ENCODE results near the gene AIFM3. TPM values are rescaled to one million over a fixed set of nuclear protein-coding genes. Genes with fewer than 3 reads are reported as not detected.
"Not testable (repeated sequence)": the region's sequence is repeated elsewhere in the genome, so short reads cannot be mapped to it uniquely, and the experiment has no call there.

AIFM3 gene
- total and polyA plus RNA-seq, 10 donors: 2.0 to 8.7 (median 5.7) TPM

DNA sequence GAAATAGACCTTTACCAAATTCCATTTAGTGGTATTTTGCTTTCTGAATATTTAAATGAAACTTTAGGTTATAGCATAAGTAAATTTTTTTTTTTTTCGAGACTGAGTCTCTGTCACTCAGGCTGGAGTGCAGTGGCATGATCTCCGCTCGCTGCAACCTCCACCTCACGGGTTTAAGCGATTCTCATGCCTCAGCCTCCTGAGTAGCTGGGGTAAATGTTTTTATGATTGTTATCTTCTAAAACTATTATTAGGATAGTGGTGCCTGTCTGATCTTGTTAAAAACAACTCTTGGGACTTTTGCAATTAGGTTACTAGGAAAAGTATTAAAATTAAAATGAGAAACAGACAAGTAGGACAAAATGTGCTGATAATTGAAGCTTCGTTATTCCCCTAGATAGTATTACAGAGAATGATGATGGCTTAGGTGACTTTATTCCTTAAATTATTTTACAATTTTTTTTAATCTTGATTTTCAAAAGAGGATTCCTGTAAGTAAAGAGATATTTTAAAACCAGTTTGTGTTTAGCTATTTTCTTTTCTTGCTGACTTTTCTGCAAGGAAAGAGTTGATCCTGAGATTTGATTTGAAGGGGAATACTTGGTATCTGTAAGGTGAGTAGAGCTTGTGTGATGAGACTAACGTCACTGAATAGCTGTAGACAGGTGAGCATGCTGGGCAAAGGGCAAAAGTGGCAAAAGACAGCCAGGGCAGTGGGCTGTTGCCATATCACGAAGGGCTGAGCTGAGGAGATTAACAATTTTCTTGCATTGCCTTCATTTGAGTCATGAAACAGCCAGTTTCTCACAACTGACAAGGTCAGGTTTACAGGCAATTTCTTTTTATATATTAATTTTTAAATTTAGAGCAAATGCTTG lies 29.0 kb upstream of the AIFM3 start:
- Histone ChIP-seq H3K9me3 (no peaks in the 10 kb centered on the region), H3K27ac (no peak overlapping the region), H3K4me1 (peaks cover 28 to 92% (median 73%) of the 10 kb centered on the region in 6 donors), H3K27me3 (replicated peaks in 1 of 7) (no peaks in the 10 kb centered on the region), H3K36me3 (peaks cover 0 to 79% (median 28%) of the 10 kb centered on the region in 6 donors), H3K4me3 (no peak overlapping the region)
- DNase-seq: no peak
- TF ChIP-seq, protein P1, sequence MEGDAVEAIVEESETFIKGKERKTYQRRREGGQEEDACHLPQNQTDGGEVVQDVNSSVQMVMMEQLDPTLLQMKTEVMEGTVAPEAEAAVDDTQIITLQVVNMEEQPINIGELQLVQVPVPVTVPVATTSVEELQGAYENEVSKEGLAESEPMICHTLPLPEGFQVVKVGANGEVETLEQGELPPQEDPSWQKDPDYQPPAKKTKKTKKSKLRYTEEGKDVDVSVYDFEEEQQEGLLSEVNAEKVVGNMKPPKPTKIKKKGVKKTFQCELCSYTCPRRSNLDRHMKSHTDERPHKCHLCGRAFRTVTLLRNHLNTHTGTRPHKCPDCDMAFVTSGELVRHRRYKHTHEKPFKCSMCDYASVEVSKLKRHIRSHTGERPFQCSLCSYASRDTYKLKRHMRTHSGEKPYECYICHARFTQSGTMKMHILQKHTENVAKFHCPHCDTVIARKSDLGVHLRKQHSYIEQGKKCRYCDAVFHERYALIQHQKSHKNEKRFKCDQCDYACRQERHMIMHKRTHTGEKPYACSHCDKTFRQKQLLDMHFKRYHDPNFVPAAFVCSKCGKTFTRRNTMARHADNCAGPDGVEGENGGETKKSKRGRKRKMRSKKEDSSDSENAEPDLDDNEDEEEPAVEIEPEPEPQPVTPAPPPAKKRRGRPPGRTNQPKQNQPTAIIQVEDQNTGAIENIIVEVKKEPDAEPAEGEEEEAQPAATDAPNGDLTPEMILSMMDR (IDR thresholded peaks at IDR 0.05 in 8 of 11, conservative IDR thresholded peaks at IDR 0.05 in 3 of 11): no peak
- no peak for TF ChIP-seq POLR2A (IDR thresholded peaks at IDR 0.05)
- no peak for TF ChIP-seq POLR2AphosphoS5 (IDR thresholded peaks at IDR 0.05)
- intact Hi-C loops (cut with DNase I; ENCODE audit: low total_unique reads): no loop called here
- WGBS, 5 donors: 81 to 92% (median 89%) methylated on average over 8 of the region's 8 CpGs

DNA sequence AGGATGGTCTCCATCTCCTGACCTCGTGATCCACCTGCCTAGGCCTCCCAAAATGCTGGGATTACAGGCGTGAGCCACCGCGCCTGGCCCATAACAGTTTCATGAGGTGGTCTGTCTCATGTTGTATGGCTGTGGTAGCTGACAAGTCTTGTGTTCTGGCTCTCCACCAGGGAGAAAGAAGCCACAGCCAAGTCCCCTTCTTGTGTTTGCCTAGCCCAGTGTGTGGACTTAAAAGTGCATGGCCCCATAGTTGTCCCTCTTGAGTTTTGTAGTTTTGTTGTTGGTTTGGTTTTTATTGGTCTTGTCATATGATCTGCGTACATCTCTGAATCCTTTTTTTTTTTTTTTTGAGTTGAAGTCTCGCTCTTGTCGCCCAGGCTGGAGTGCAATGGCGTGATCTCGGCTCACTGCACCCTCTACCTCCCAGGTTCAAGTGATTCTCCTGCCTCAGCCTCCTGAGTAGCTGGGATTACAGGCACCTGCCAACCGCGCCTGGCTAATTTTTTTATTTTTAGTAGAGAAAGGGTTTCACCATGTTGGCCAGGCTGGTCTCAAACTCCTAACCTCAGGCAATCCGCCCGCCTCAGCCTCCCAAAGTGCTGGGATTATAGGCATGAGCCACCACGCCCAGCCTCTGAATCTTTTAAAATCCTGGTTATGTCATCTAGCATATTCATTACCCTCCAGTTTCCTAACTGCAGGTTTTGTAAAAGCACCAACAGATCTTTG lies 27.4 kb upstream of the AIFM3 start:
- H3K27me3 ChIP-seq (replicated peaks in 1 of 7); H3K4me3 ChIP-seq; H3K27ac ChIP-seq; DNase-seq; intact Hi-C loops (cut with DNase I; ENCODE audit: low total_unique reads); H3K9me3 ChIP-seq: not testable (repeated sequence)
- 95 to 97% (median 96%) methylated on average over 14 of the region's 14 CpGs for WGBS, 5 donors
- Histone ChIP-seq H3K36me3 (peaks cover 0 to 63% (median 19%) of the 10 kb centered on the region in 6 donors), H3K4me1 (peaks cover 28 to 94% (median 77%) of the 10 kb centered on the region in 6 donors)

DNA sequence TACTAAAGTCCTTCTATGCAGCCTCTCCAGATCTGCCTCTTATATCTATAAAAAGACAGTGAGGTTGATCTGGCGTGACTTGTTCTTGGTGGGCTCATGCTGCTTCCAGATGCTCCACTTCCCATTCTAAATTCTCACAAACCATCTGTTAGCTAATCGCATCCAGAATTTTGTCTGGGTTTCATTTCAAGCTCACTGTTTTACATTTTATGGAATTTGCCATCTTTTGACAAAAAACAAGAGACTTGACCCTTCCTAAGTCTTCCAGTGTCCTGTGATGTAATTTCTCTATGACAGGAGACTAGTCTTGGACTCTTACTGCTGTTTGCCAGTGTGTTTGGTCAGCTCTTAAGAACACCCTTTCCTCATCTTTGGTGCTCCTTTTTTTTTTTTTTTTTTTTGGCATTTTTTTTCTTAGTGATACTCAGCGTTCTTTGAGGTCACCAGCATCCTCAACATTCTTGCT lies 26.8 kb upstream of the AIFM3 start:
- intact Hi-C loops (cut with DNase I; ENCODE audit: low total_unique reads): no loop called here
- Histone ChIP-seq H3K27me3 (replicated peaks in 1 of 7) (no peaks in the 10 kb centered on the region), H3K4me3 (no peak overlapping the region), H3K4me1 (peaks cover 28 to 96% (median 77%) of the 10 kb centered on the region in 6 donors), H3K27ac (no peak overlapping the region), H3K9me3 (no peaks in the 10 kb centered on the region), H3K36me3 (peaks cover 0 to 57% (median 13%) of the 10 kb centered on the region in 6 donors)
- no peak for DNase-seq
- WGBS, 5 donors: 67 to 82% (median 80%) methylated on average over 3 of the region's 3 CpGs
- TF ChIP-seq POLR2A (IDR thresholded peaks at IDR 0.05) (no peak), POLR2AphosphoS5 (IDR thresholded peaks at IDR 0.05) (no peak)
- TF ChIP-seq, protein P1 (IDR thresholded peaks at IDR 0.05 in 8 of 11, conservative IDR thresholded peaks at IDR 0.05 in 3 of 11): no peak

DNA sequence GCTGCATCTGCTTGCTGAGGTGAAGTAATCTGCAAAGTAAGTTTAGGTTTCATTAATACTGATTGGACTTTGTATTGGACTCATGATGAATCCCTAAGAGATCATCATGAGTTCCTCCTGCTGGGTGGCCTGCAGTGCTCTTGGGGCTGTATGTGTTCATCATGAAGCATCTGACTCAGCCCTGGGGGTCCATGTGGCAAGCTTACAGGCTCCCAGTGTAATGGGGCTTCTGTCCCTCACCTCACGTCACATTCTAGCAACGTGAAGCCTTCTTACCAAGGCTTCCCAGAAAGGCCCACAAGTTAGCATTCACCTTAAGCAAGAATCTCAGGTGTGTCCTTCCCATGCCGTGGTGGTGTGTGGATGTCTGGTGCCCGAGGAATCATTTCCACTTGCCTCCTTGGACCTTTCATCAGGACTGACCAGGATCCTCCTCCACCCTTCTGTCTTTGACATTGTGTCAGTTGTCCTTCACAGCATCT lies 26.1 kb upstream of the AIFM3 start:
- TF ChIP-seq POLR2A (IDR thresholded peaks at IDR 0.05): no peak
- TF ChIP-seq, protein P1 (IDR thresholded peaks at IDR 0.05 in 8 of 11, conservative IDR thresholded peaks at IDR 0.05 in 3 of 11): no peak
- no peak for TF ChIP-seq POLR2AphosphoS5 (IDR thresholded peaks at IDR 0.05)
- intact Hi-C loops (cut with DNase I; ENCODE audit: low total_unique reads): no loop called here
- Histone ChIP-seq H3K36me3 (peaks cover 0 to 55% (median 7%) of the 10 kb centered on the region in 6 donors), H3K9me3 (no peaks in the 10 kb centered on the region), H3K27me3 (replicated peaks in 1 of 7) (no peaks in the 10 kb centered on the region), H3K27ac (peak overlapping the region in 1 of 8 donors; percentile 21), H3K4me1 (peaks cover 28 to 96% (median 80%) of the 10 kb centered on the region in 6 donors), H3K4me3 (no peak overlapping the region)
- DNase-seq: no peak
- WGBS, 5 donors: 86 to 95% (median 91%) methylated on average over 4 of the region's 4 CpGs

DNA sequence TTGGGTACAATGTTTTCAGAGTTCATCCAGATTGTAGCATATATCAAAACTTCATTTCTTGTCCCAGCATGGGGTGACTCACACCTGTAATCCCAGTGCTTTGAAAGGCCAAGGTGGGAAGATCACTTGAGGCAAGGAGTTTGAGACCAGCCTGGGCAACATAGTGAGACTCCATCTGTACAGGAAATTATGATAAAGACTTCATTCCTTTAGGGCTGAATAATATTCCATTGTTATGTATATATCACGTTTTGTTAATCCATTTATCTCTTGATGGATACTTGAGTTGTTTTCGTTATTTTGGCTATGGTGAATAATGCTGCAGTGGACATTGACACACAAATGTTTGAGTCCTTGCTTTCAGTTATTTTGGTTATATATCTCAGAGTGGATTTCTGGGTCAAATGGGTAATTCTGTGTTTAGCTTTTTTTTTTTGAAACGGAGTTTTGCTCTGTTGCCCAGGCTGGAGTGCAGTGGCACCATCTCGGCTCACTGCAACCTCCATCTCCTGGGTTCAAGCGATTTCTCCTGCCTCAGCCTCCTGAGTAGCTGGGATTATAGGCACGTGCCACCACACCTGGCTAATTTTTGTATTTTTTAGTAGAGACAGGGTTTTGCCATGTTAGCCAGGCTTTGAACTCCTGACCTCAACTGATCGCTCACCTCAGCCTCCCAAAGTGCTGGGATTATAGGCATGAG lies 24.7 kb upstream of the AIFM3 start:
- H3K4me1 ChIP-seq: peaks cover 17 to 96% (median 73%) of the 10 kb centered on the region in 6 donors
- peaks cover 0 to 55% (median under 1%) of the 10 kb centered on the region in 6 donors for H3K36me3 ChIP-seq
- H3K27me3 ChIP-seq (replicated peaks in 1 of 7); intact Hi-C loops (cut with DNase I; ENCODE audit: low total_unique reads); DNase-seq; H3K4me3 ChIP-seq; H3K27ac ChIP-seq; H3K9me3 ChIP-seq: not testable (repeated sequence)
- 87 to 94% (median 92%) methylated on average over 7 of the region's 7 CpGs for WGBS, 5 donors

All from spleen (tissue), 11 donors.